GM23338 (cell line): Measurements from ENCODE around the gene HAGH.

Experiments
- EZH2 ChIP-seq: fragments of 200-600 bp; sonication (generic); IDR thresholded peaks from one replicate; pipeline ENCODE4 v1.8.0; 2017; ENCODE audit warnings: antibody characterized with exemption, mild to moderate bottlenecking, low read depth; ENCODE audit not compliant: unreplicated experiment
- TF ChIP-seq, protein P1 (sequence below), 2 experiments: fragments of 200-600 bp in 1 of 2; sonication (generic) in 1 of 2; conservative IDR thresholded peaks; 2 replicates each; pipeline versions ENCODE4 v1.5.1 to v1.6.1; 2016 to 2017; ENCODE audit warnings: antibody characterized with exemption in 2 of 2, low read depth in 2 of 2, mild to moderate bottlenecking in 2 of 2, moderate library complexity in 1 of 2
- TF ChIP-seq, protein P2 (sequence below): IDR thresholded peaks from one replicate; pipeline ENCODE4 v1.6.1; 2018; ENCODE audit warnings: antibody characterized with exemption; ENCODE audit not compliant: unreplicated experiment

DNA sequence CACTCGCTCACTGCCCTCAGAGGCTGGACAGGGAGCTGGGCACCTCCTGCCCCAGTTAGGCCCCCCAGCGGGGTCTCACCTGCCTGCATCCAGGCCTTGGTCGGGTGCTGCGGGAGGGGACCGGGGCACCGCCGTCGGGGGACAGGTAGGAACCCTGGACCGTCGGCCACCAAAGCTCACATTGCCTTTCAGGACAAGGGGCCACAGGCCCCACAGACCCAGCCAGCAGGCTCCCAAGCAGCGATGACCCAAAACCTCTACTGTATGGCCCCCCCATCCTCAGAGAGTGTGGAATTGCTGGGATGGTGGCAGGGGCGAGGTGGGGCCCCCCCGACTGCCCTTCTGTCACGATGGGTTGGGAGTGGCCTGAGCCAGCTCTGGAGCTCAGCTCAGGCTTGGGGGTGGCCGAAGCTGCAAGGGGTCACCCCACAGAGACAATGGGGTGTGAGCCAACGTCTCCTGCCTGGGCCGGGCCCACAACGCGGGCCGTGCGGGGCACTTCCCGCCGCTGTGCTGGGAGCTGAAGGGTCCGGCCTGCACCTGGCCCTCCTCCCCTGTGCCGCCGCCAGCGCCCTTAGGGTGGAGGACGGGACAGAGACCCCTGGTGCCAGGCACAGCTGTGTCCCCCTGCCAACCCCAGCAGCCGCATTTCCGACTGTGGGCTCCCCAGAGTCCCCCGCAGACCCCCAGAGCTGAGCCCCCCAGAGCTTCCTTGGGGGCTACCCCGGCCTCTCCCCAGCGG lies 33.6 kb downstream of the HAGH start:
- TF ChIP-seq, protein P1, sequence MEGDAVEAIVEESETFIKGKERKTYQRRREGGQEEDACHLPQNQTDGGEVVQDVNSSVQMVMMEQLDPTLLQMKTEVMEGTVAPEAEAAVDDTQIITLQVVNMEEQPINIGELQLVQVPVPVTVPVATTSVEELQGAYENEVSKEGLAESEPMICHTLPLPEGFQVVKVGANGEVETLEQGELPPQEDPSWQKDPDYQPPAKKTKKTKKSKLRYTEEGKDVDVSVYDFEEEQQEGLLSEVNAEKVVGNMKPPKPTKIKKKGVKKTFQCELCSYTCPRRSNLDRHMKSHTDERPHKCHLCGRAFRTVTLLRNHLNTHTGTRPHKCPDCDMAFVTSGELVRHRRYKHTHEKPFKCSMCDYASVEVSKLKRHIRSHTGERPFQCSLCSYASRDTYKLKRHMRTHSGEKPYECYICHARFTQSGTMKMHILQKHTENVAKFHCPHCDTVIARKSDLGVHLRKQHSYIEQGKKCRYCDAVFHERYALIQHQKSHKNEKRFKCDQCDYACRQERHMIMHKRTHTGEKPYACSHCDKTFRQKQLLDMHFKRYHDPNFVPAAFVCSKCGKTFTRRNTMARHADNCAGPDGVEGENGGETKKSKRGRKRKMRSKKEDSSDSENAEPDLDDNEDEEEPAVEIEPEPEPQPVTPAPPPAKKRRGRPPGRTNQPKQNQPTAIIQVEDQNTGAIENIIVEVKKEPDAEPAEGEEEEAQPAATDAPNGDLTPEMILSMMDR (conservative IDR thresholded peaks at IDR 0.05; ENCODE audit: low read depth in 2 of 2): no peak
- TF ChIP-seq, protein P2, sequence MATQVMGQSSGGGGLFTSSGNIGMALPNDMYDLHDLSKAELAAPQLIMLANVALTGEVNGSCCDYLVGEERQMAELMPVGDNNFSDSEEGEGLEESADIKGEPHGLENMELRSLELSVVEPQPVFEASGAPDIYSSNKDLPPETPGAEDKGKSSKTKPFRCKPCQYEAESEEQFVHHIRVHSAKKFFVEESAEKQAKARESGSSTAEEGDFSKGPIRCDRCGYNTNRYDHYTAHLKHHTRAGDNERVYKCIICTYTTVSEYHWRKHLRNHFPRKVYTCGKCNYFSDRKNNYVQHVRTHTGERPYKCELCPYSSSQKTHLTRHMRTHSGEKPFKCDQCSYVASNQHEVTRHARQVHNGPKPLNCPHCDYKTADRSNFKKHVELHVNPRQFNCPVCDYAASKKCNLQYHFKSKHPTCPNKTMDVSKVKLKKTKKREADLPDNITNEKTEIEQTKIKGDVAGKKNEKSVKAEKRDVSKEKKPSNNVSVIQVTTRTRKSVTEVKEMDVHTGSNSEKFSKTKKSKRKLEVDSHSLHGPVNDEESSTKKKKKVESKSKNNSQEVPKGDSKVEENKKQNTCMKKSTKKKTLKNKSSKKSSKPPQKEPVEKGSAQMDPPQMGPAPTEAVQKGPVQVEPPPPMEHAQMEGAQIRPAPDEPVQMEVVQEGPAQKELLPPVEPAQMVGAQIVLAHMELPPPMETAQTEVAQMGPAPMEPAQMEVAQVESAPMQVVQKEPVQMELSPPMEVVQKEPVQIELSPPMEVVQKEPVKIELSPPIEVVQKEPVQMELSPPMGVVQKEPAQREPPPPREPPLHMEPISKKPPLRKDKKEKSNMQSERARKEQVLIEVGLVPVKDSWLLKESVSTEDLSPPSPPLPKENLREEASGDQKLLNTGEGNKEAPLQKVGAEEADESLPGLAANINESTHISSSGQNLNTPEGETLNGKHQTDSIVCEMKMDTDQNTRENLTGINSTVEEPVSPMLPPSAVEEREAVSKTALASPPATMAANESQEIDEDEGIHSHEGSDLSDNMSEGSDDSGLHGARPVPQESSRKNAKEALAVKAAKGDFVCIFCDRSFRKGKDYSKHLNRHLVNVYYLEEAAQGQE: no peak
- no peak for TF ChIP-seq EZH2
